ENCODE data around the gene ZBTB6.

Gene ZBTB6

GRCh38 chr9:122939601-122940000 lies 26.5 kb upstream of the ZBTB6 start:
- Histone ChIP-seq H3K36me3 (ENCODE audit: control insufficient read depth in 4 of 4, insufficient read depth in 4 of 4, low read length in 3 of 4) (peaks cover 3 to 16% (median 12%) of the 10 kb centered on the region in 4 experiments), H3K27ac (ENCODE audit: insufficient read depth in 1 of 2, low read depth in 1 of 2, low read length in 2 of 2, poor library complexity in 1 of 2, severe bottlenecking in 2 of 2) (peak overlapping the region in 1 of 2 experiments; percentile 47), H3K4me1 (ENCODE audit: control extremely low read depth in 1 of 4, control insufficient read depth in 4 of 4, insufficient read depth in 4 of 4, low read length in 3 of 4) (peaks cover 6 to 19% (median 15%) of the 10 kb centered on the region in 4 experiments), H3K27me3 (replicated peaks in 2 of 5; ENCODE audit: control insufficient read depth in 4 of 5, insufficient read depth in 5 of 5, low read length in 4 of 5) (no peaks in the 10 kb centered on the region), H3K4me3 (ENCODE audit: control insufficient read depth in 1 of 7, extremely low read depth in 1 of 7, insufficient read depth in 4 of 7, low read depth in 2 of 7, low read length in 6 of 7) (no peak overlapping the region), H3K9me3 (ENCODE audit: control extremely low read depth in 1 of 5, control insufficient read depth in 4 of 5, insufficient read depth in 2 of 5, low read depth in 1 of 5, low read length in 4 of 5) (no peaks in the 10 kb centered on the region)
- POLR2A ChIA-PET = no interaction called here
- no peak for DNase-seq
- WGBS (ENCODE audit: insufficient coverage) = no CpG with 5 or more reads among the region's 4 CpGs
- CTCF ChIA-PET = interaction anchor here (2.0 to 3.9 kb wide), 2 partner anchors 7 to 10 kb away, joined by 8 to 15 read pairs; partner anchors contain the start of gene ZBTB26

GRCh38 chr9:122936883-122937282 lies 23.8 kb upstream of the ZBTB6 start:
- no peak for DNase-seq
- Histone ChIP-seq H3K4me3 (ENCODE audit: control insufficient read depth in 1 of 7, extremely low read depth in 1 of 7, insufficient read depth in 4 of 7, low read depth in 2 of 7, low read length in 6 of 7) (no peak overlapping the region), H3K9me3 (ENCODE audit: control extremely low read depth in 1 of 5, control insufficient read depth in 4 of 5, insufficient read depth in 2 of 5, low read depth in 1 of 5, low read length in 4 of 5) (no peaks in the 10 kb centered on the region), H3K27ac (ENCODE audit: insufficient read depth in 1 of 2, low read depth in 1 of 2, low read length in 2 of 2, poor library complexity in 1 of 2, severe bottlenecking in 2 of 2) (no peak overlapping the region), H3K36me3 (ENCODE audit: control insufficient read depth in 4 of 4, insufficient read depth in 4 of 4, low read length in 3 of 4) (peaks cover 3 to 16% (median 12%) of the 10 kb centered on the region in 4 experiments), H3K27me3 (replicated peaks in 2 of 5; ENCODE audit: control insufficient read depth in 4 of 5, insufficient read depth in 5 of 5, low read length in 4 of 5) (no peaks in the 10 kb centered on the region), H3K4me1 (ENCODE audit: control extremely low read depth in 1 of 4, control insufficient read depth in 4 of 4, insufficient read depth in 4 of 4, low read length in 3 of 4) (peaks cover 4 to 25% (median 18%) of the 10 kb centered on the region in 4 experiments)
- no CpG with 5 or more reads among the region's 1 CpG for whole genome bisulfite sequencing (ENCODE audit: insufficient coverage)
- ChIA-PET POLR2A (no interaction called here), CTCF (no interaction called here)

- 98% methylated on average over 5 of the region's 5 CpGs for WGBS (ENCODE audit: insufficient coverage)
- Histone ChIP-seq H3K9me3 (ENCODE audit: control extremely low read depth in 1 of 5, control insufficient read depth in 4 of 5, insufficient read depth in 2 of 5, low read depth in 1 of 5, low read length in 4 of 5) (no peaks in the 10 kb centered on the region), H3K4me3 (ENCODE audit: control insufficient read depth in 1 of 7, extremely low read depth in 1 of 7, insufficient read depth in 4 of 7, low read depth in 2 of 7, low read length in 6 of 7) (no peak overlapping the region), H3K4me1 (ENCODE audit: control extremely low read depth in 1 of 4, control insufficient read depth in 4 of 4, insufficient read depth in 4 of 4, low read length in 3 of 4) (peaks cover under 1 to 22% (median 14%) of the 10 kb centered on the region in 4 experiments), H3K36me3 (ENCODE audit: control insufficient read depth in 4 of 4, insufficient read depth in 4 of 4, low read length in 3 of 4) (peaks cover 3 to 16% (median 12%) of the 10 kb centered on the region in 4 experiments), H3K27me3 (replicated peaks in 2 of 5; ENCODE audit: control insufficient read depth in 4 of 5, insufficient read depth in 5 of 5, low read length in 4 of 5) (no peaks in the 10 kb centered on the region), H3K27ac (ENCODE audit: insufficient read depth in 1 of 2, low read depth in 1 of 2, low read length in 2 of 2, poor library complexity in 1 of 2, severe bottlenecking in 2 of 2) (no peak overlapping the region)
- DNase-seq = no peak
- POLR2A ChIA-PET = no interaction called here
- CTCF ChIA-PET = no interaction called here
Measured at GRCh38 chr9:122936464-122936863, 23.3 kb upstream of the ZBTB6 start.

- H3K9me3 ChIP-seq (ENCODE audit: control extremely low read depth in 1 of 5, control insufficient read depth in 4 of 5, insufficient read depth in 2 of 5, low read depth in 1 of 5, low read length in 4 of 5) = no peaks in the 10 kb centered on the region
- POLR2A ChIA-PET = interaction anchor here (0.5 to 1.5 kb wide), 5 partner anchors 9 to 1578 kb away, joined by 3 to 8 read pairs (median 6); partner anchors contain the start of genes RABGAP1, RC3H2 and ZBTB6
- H3K4me1 ChIP-seq (ENCODE audit: control extremely low read depth in 1 of 4, control insufficient read depth in 4 of 4, insufficient read depth in 4 of 4, low read length in 3 of 4) = peaks cover 7 to 28% (median 21%) of the 10 kb centered on the region in 4 experiments
- CTCF ChIA-PET = interaction anchor here (0.7 to 2.6 kb wide), 8 partner anchors 10 to 91 kb away, joined by 3 to 15 read pairs (median 4); partner anchors contain the start of genes RABGAP1 and ZBTB6
- DNase-seq = peak; percentile 91 to 95 (median 94)
- peaks cover 3 to 11% (median 4%) of the 10 kb centered on the region in 4 experiments for H3K36me3 ChIP-seq (ENCODE audit: control insufficient read depth in 4 of 4, insufficient read depth in 4 of 4, low read length in 3 of 4)
- H3K27me3 ChIP-seq (replicated peaks in 2 of 5; ENCODE audit: control insufficient read depth in 4 of 5, insufficient read depth in 5 of 5, low read length in 4 of 5) = no peaks in the 10 kb centered on the region
- H3K27ac ChIP-seq (ENCODE audit: insufficient read depth in 1 of 2, low read depth in 1 of 2, low read length in 2 of 2, poor library complexity in 1 of 2, severe bottlenecking in 2 of 2) = peak within 1 kb of the TSS; percentile 88 to 95
- peak within 1 kb of the TSS; percentile 52 to 98 (median 90) for H3K4me3 ChIP-seq (ENCODE audit: control insufficient read depth in 1 of 7, extremely low read depth in 1 of 7, insufficient read depth in 4 of 7, low read depth in 2 of 7, low read length in 6 of 7)
- 0% methylated on average over 31 of the region's 51 CpGs for WGBS (ENCODE audit: insufficient coverage)
Measured at GRCh38 chr9:122931226-122932121, 18.4 kb upstream of the ZBTB6 start, which contains the start of gene ZBTB26. TSS of gene ZBTB26 (minus strand) at chr9:122931512. CDS start at chr9:122919934, 11,578 bp downstream.

GRCh38 chr9:122930541-122931225 lies 17.6 kb upstream of the ZBTB6 start:
- ChIA-PET CTCF (interaction anchor here (0.8 to 2.6 kb wide), 8 partner anchors 9 to 122 kb away, joined by 3 to 15 read pairs (median 5); partner anchors contain the start of genes RABGAP1 and ZBTB6), POLR2A (interaction anchor here (1.1 to 1.5 kb wide), 3 partner anchors 10 to 26 kb away, joined by 3 to 8 read pairs (median 6); partner anchors contain the start of genes RABGAP1 and RC3H2)
- 28% methylated on average over 8 of the region's 10 CpGs for WGBS (ENCODE audit: insufficient coverage)
- peak overlapping the region; percentile 88 to 95 for H3K27ac ChIP-seq (ENCODE audit: insufficient read depth in 1 of 2, low read depth in 1 of 2, low read length in 2 of 2, poor library complexity in 1 of 2, severe bottlenecking in 2 of 2)
- H3K27me3 ChIP-seq (replicated peaks in 2 of 5; ENCODE audit: control insufficient read depth in 4 of 5, insufficient read depth in 5 of 5, low read length in 4 of 5) = no peaks in the 10 kb centered on the region
- peaks cover 7 to 28% (median 21%) of the 10 kb centered on the region in 4 experiments for H3K4me1 ChIP-seq (ENCODE audit: control extremely low read depth in 1 of 4, control insufficient read depth in 4 of 4, insufficient read depth in 4 of 4, low read length in 3 of 4)
- H3K4me3 ChIP-seq (ENCODE audit: control insufficient read depth in 1 of 7, extremely low read depth in 1 of 7, insufficient read depth in 4 of 7, low read depth in 2 of 7, low read length in 6 of 7) = peak overlapping the region; percentile 52 to 98 (median 90)
- peak in 1 of 3 donors; percentile 16 for DNase-seq
- H3K36me3 ChIP-seq (ENCODE audit: control insufficient read depth in 4 of 4, insufficient read depth in 4 of 4, low read length in 3 of 4) = peaks cover 0 to 6% (median 0%) of the 10 kb centered on the region in 4 experiments
- H3K9me3 ChIP-seq (ENCODE audit: control extremely low read depth in 1 of 5, control insufficient read depth in 4 of 5, insufficient read depth in 2 of 5, low read depth in 1 of 5, low read length in 4 of 5) = no peaks in the 10 kb centered on the region

- POLR2A ChIA-PET = interaction anchor here (1.1 kb wide), 1 partner anchor 11 kb away, joined by 3 read pairs; the partner anchor contains the start of gene RABGAP1
- 100% methylated on average over 1 of the region's 1 CpG for WGBS (ENCODE audit: insufficient coverage)
- Histone ChIP-seq H3K9me3 (ENCODE audit: control extremely low read depth in 1 of 5, control insufficient read depth in 4 of 5, insufficient read depth in 2 of 5, low read depth in 1 of 5, low read length in 4 of 5) (no peaks in the 10 kb centered on the region), H3K36me3 (ENCODE audit: control insufficient read depth in 4 of 4, insufficient read depth in 4 of 4, low read length in 3 of 4) (peaks cover 0 to 6% (median 1%) of the 10 kb centered on the region in 4 experiments), H3K4me1 (ENCODE audit: control extremely low read depth in 1 of 4, control insufficient read depth in 4 of 4, insufficient read depth in 4 of 4, low read length in 3 of 4) (peaks cover 7 to 28% (median 21%) of the 10 kb centered on the region in 4 experiments), H3K4me3 (ENCODE audit: control insufficient read depth in 1 of 7, extremely low read depth in 1 of 7, insufficient read depth in 4 of 7, low read depth in 2 of 7, low read length in 6 of 7) (peak overlapping the region in 2 of 7 experiments; percentile 85 to 98), H3K27ac (ENCODE audit: insufficient read depth in 1 of 2, low read depth in 1 of 2, low read length in 2 of 2, poor library complexity in 1 of 2, severe bottlenecking in 2 of 2) (no peak overlapping the region), H3K27me3 (replicated peaks in 2 of 5; ENCODE audit: control insufficient read depth in 4 of 5, insufficient read depth in 5 of 5, low read length in 4 of 5) (no peaks in the 10 kb centered on the region)
- no peak for DNase-seq
- CTCF ChIA-PET = interaction anchor here (0.7 to 2.4 kb wide), 6 partner anchors 10 to 122 kb away, joined by 3 to 8 read pairs (median 4); partner anchors contain the start of genes RABGAP1, RC3H2 and ZBTB6
Measured at GRCh38 chr9:122929796-122930354, 16.8 kb upstream of the ZBTB6 start.

All from common myeloid progenitor, CD34-positive (primary cell).